Body of pancreas (tissue), 4 donors: ENCODE results near the gene NKIRAS1. TPM values are rescaled to one million over a fixed set of nuclear protein-coding genes. Genes with fewer than 3 reads are reported as not detected.

Experiments used
- ATAC-seq: fragments of 150-250 bp; one replicate; pipeline ENCODE4 v1.9.1; 2016
- DNase-seq, 4 donors: peaks; one replicate each; pipeline ENCODE4 v3.0.0-alpha.2; 2019
- H3K27ac ChIP-seq, 4 donors: fragments of 200-600 bp; sonication (generic); 1 replicate in 3 of 4; 2 replicates in 1 of 4; pipeline versions ENCODE4 v1.5.1 to v1.6.1; 2016 to 2019; ENCODE audit warnings: mild to moderate bottlenecking in 1 of 4, mixed read lengths in 1 of 4, moderate library complexity in 1 of 4
- H3K27me3 ChIP-seq, 2 donors: fragments of 200-600 bp; sonication (generic); one replicate each; pipeline ENCODE4 v1.6.0; 2016; ENCODE audit warnings: mild to moderate bottlenecking in 1 of 2
- H3K36me3 ChIP-seq, 2 donors: fragments of 200-600 bp; sonication (generic); replicated peaks in 1 of 2; 2 replicates each; pipeline ENCODE4 v1.5.1; 2016; ENCODE audit warnings: low read depth in 2 of 2; ENCODE audit not compliant: insufficient read depth in 1 of 2
- H3K4me1 ChIP-seq: fragments of 200-600 bp; sonication (generic); one replicate; pipeline ENCODE4 v1.6.0; 2016
- H3K4me3 ChIP-seq, 2 donors: fragments of 200-600 bp; sonication (generic); 1 replicate in 1 of 2; 2 replicates in 1 of 2; pipeline ENCODE4 v1.5.1; 2016 to 2019
- H3K9me3 ChIP-seq, 3 donors: fragments of 200-600 bp; sonication (generic); 1 replicate in 2 of 3; 2 replicates in 1 of 3; pipeline ENCODE4 v1.5.1; 2016
- CTCF ChIP-seq, 7 experiments: fragments of 450-650 bp in 4 of 7; fragments of 200-600 bp in 3 of 7; sonication (generic) in 3 of 7; IDR thresholded peaks; one replicate each; pipeline ENCODE4 v1.5.1; 2016 to 2019; ENCODE audit warnings: antibody characterized with exemption in 7 of 7
- POLR2A ChIP-seq, 3 donors: fragments of 450-650 bp; IDR thresholded peaks; one replicate each; pipeline ENCODE4 v1.6.1; 2016; ENCODE audit warnings: antibody characterized with exemption in 3 of 3, mild to moderate bottlenecking in 2 of 3
- WGBS, 2 donors: methylation state at CpG; one replicate each; pipeline ENCODE4 v1.1.5; 2017; 5-methylcytosine and 5-hydroxymethylcytosine counted together
- intact Hi-C: fragments of 100-400 bp; cut with DNase I; formaldehyde crosslinking; loops from one replicate; pipeline ENCODE4 v1.15.1; 2023
- total RNA-seq, 2 donors: library from RNA; depleted of rRNA; stranded (reverse); fragments of >200 nt; gene quantifications; one replicate each; pipeline ENCODE4 v1.1.0, GENCODE V29; 2016

NKIRAS1 gene
- total RNA-seq, 2 donors from 2014 or later, result 2.0 to 7.8 TPM

- Histone ChIP-seq H3K4me3 (no peak overlapping the region), H3K27me3 (no peaks in the 10 kb centered on the region), H3K9me3 (no peaks in the 10 kb centered on the region), H3K4me1 (peaks cover 4% of the 10 kb centered on the region), H3K36me3 (peaks cover 0 to 5% of the 10 kb centered on the region in 2 donors), H3K27ac (no peak overlapping the region)
- TF ChIP-seq POLR2A (IDR thresholded peaks at IDR 0.05) (no peak), CTCF (IDR thresholded peaks at IDR 0.05) (no peak)
- 18 to 20% methylated on average over 1 of the region's 1 CpG for WGBS, 2 donors
- DNase-seq (no peak), ATAC-seq (no peak)
- intact Hi-C loops, result no loop called here
Measured at GRCh38 chr3:23960649-23961048, 43.9 kb upstream of the NKIRAS1 start.

- Histone ChIP-seq H3K36me3 (peaks cover 0 to 3% of the 10 kb centered on the region in 2 donors), H3K27ac (no peak overlapping the region)
- intact Hi-C loops, result no loop called here
Measured at GRCh38 chr3:23959135-23959900, 42.5 kb upstream of the NKIRAS1 start.

GRCh38 chr3:23956701-23957100 is 39.9 kb upstream of the NKIRAS1 start:
- Histone ChIP-seq H3K4me3 (no peak overlapping the region), H3K4me1 (peaks cover 29% of the 10 kb centered on the region), H3K36me3 (no peaks in the 10 kb centered on the region), H3K27ac (no peak overlapping the region), H3K27me3 (no peaks in the 10 kb centered on the region), H3K9me3 (no peaks in the 10 kb centered on the region)
- intact Hi-C loops, result no loop called here
- 36 to 43% methylated on average over 3 of the region's 3 CpGs for WGBS, 2 donors
- TF ChIP-seq POLR2A (IDR thresholded peaks at IDR 0.05) (no peak), CTCF (IDR thresholded peaks at IDR 0.05) (no peak)
- no peak for DNase-seq
- no peak for ATAC-seq

More at GRCh38 chr3:23959135-23959900, 42.5 kb upstream of the NKIRAS1 start:
- Histone ChIP-seq H3K9me3 (no peaks in the 10 kb centered on the region), H3K27me3 (no peaks in the 10 kb centered on the region), H3K4me3 (no peak overlapping the region), H3K4me1 (peaks cover 8% of the 10 kb centered on the region)
- DNase-seq, result no peak
- peak; percentile 47 for ATAC-seq
- TF ChIP-seq CTCF (IDR thresholded peaks at IDR 0.05) (no peak), POLR2A (IDR thresholded peaks at IDR 0.05) (no peak)
- 78 to 83% methylated on average over 7 of the region's 7 CpGs for WGBS, 2 donors

- TF ChIP-seq POLR2A (IDR thresholded peaks at IDR 0.05) (no peak), CTCF (IDR thresholded peaks at IDR 0.05) (no peak)
- 59 to 65% methylated on average over 5 of the region's 5 CpGs for WGBS, 2 donors
- peaks cover 53% of the 10 kb centered on the region for H3K4me1 ChIP-seq
- no peak for DNase-seq
- H3K4me3 ChIP-seq, result no peak overlapping the region
- intact Hi-C loops, result no loop called here
- H3K27ac ChIP-seq, result no peak overlapping the region
- no peaks in the 10 kb centered on the region for H3K36me3 ChIP-seq
- no peaks in the 10 kb centered on the region for H3K27me3 ChIP-seq
- H3K9me3 ChIP-seq, result no peaks in the 10 kb centered on the region
- ATAC-seq, result no peak
Measured at GRCh38 chr3:23954144-23954543, 37.4 kb upstream of the NKIRAS1 start.

- Histone ChIP-seq H3K4me1 (peaks cover 59% of the 10 kb centered on the region), H3K27ac (no peak overlapping the region), H3K9me3 (no peaks in the 10 kb centered on the region), H3K36me3 (no peaks in the 10 kb centered on the region), H3K27me3 (no peaks in the 10 kb centered on the region), H3K4me3 (no peak overlapping the region)
- intact Hi-C loops, result no loop called here
- TF ChIP-seq POLR2A (IDR thresholded peaks at IDR 0.05) (no peak), CTCF (IDR thresholded peaks at IDR 0.05) (no peak)
- WGBS, 2 donors, result 23% methylated on average over 1 of the region's 1 CpG
- DNase-seq, result no peak
- no peak for ATAC-seq
Measured at GRCh38 chr3:23953523-23953922, 36.7 kb upstream of the NKIRAS1 start.
